Activated CD8-positive, alpha-beta T cell treated with anti-CD3 and anti-CD28 coated beads, Interleukin-2, amount 10 ng/mL, durations not matched to agents 7 days and 5 days (primary cell): ENCODE measurements around the gene LAMTOR1. TPM values are rescaled to one million over a fixed set of nuclear protein-coding genes. Genes with fewer than 3 reads are reported as not detected.

Experiments
- ATAC-seq: fragments of 150-1000 bp; cut with Tn5 transposase; one replicate; pipeline ENCODE4 v1.10.0; 2021; ENCODE audit warnings: moderate library complexity
- CTCF ChIA-PET: fragments of 350-600 bp; sonication (Branson Sonifier 250); formaldehyde crosslinking; loops from one replicate; lab custom pipeline; 2021; ENCODE audit warnings: antibody characterized with exemption; lab: Charles Lee
- POLR2A ChIA-PET: fragments of 350-600 bp; sonication (Branson Sonifier 250); formaldehyde crosslinking; loops from one replicate; lab custom pipeline; 2021; ENCODE audit warnings: antibody characterized with exemption; lab: Charles Lee
- DNase-seq: peaks from one replicate; pipeline ENCODE4 v3.0.0-alpha.2; 2020
- H3K27ac Mint-ChIP-seq: one replicate; pipeline ENCODE4 v1.8.0; 2021; ENCODE audit warnings: mild to moderate bottlenecking, mixed read lengths
- H3K27me3 Mint-ChIP-seq: one replicate; pipeline ENCODE4 v1.8.0; 2021; ENCODE audit warnings: low read depth, mixed read lengths
- H3K36me3 Mint-ChIP-seq: one replicate; pipeline ENCODE4 v1.8.0; 2021; ENCODE audit warnings: low read depth, mixed read lengths
- H3K4me1 Mint-ChIP-seq: one replicate; pipeline ENCODE4 v1.8.0; 2021; ENCODE audit warnings: low read depth, mixed read lengths
- H3K4me3 Mint-ChIP-seq: one replicate; pipeline ENCODE4 v1.8.0; 2021; ENCODE audit warnings: mild to moderate bottlenecking, mixed read lengths
- H3K9me3 Mint-ChIP-seq: one replicate; pipeline ENCODE4 v1.8.0; 2022; ENCODE audit warnings: mixed read lengths; ENCODE audit not compliant: insufficient read depth
- total RNA-seq, 2 experiments: library from RNA; stranded (reverse); gene quantifications; one replicate each; pipeline ENCODE4 v1.2.3, GENCODE V29; 2021

LAMTOR1 gene
- total RNA-seq, 2 experiments from 2014 or later, result 72.7 to 77.0 TPM

- peaks cover 38% of the 10 kb centered on the region for H3K4me1 Mint-ChIP-seq
- ATAC-seq (no peak), DNase-seq (no peak)
- H3K27ac Mint-ChIP-seq, result peak overlapping the region; percentile 87
- ChIA-PET POLR2A (interaction anchor here (0.9 to 5.4 kb wide), 2 partner anchors 10 to 62 kb away, joined by 3 to 45 read pairs; partner anchors contain the start of gene ANAPC15), CTCF (interaction anchor here (0.6 to 4.5 kb wide), 9 partner anchors 9 to 328 kb away, joined by 3 to 48 read pairs (median 3); partner anchors contain the start of gene ANAPC15)
- peak overlapping the region; percentile 96 for H3K4me3 Mint-ChIP-seq
- H3K9me3 Mint-ChIP-seq, result no peaks in the 10 kb centered on the region
- H3K36me3 Mint-ChIP-seq, result peaks cover 41% of the 10 kb centered on the region
- H3K27me3 Mint-ChIP-seq, result no peaks in the 10 kb centered on the region
Observed at GRCh38 chr11:72102162-72102561, 935 bp downstream of the LAMTOR1 start.

- no peaks in the 10 kb centered on the region for H3K27me3 Mint-ChIP-seq
- ChIA-PET CTCF (interaction anchor here (0.6 to 4.5 kb wide), 8 partner anchors 10 to 334 kb away, joined by 3 to 48 read pairs (median 8); partner anchors contain the start of genes ANAPC15 and CLPB), POLR2A (interaction anchor here (1.4 to 5.4 kb wide), 4 partner anchors 10 to 77 kb away, joined by 3 to 45 read pairs (median 9); partner anchors contain the start of genes ANAPC15 and LRRC51)
- H3K36me3 Mint-ChIP-seq, result peaks cover 46% of the 10 kb centered on the region
- no peaks in the 10 kb centered on the region for H3K9me3 Mint-ChIP-seq
- no peak overlapping the region for H3K4me3 Mint-ChIP-seq
- ATAC-seq, result no peak
- H3K4me1 Mint-ChIP-seq, result peaks cover 38% of the 10 kb centered on the region
- H3K27ac Mint-ChIP-seq, result peak overlapping the region; percentile 69
- no peak for DNase-seq
Observed at GRCh38 chr11:72100462-72100861, 2.6 kb downstream of the LAMTOR1 start.

GRCh38 chr11:72100009-72100408, 3.1 kb downstream of the LAMTOR1 start:
- CTCF ChIA-PET, result interaction anchor here (1.4 to 4.5 kb wide), 7 partner anchors 9 to 331 kb away, joined by 3 to 48 read pairs (median 9); no protein-coding TSS in a partner anchor
- Mint-ChIP-seq H3K27me3 (no peaks in the 10 kb centered on the region), H3K27ac (peak overlapping the region; percentile 69), H3K9me3 (no peaks in the 10 kb centered on the region), H3K36me3 (peaks cover 50% of the 10 kb centered on the region), H3K4me1 (peaks cover 38% of the 10 kb centered on the region), H3K4me3 (no peak overlapping the region)
- POLR2A ChIA-PET, result interaction anchor here (0.6 to 5.4 kb wide), 7 partner anchors 10 to 108 kb away, joined by 3 to 45 read pairs (median 5); partner anchors contain the start of genes ANAPC15 and LRRC51
- ATAC-seq (no peak), DNase-seq (no peak)

- H3K4me3 Mint-ChIP-seq, result no peak overlapping the region
Observed at GRCh38 chr11:72098741-72099140, 4.4 kb downstream of the LAMTOR1 start.

GRCh38 chr11:72091292-72091691, 11.8 kb downstream of the LAMTOR1 start:
- Mint-ChIP-seq H3K9me3 (no peaks in the 10 kb centered on the region), H3K27ac (peak overlapping the region; percentile 43), H3K27me3 (no peaks in the 10 kb centered on the region), H3K36me3 (peaks cover 14% of the 10 kb centered on the region), H3K4me3 (no peak overlapping the region), H3K4me1 (peaks cover 3% of the 10 kb centered on the region)
- DNase-seq, result peak; percentile 76
- ChIA-PET CTCF (interaction anchor here (0.6 to 8.3 kb wide), 21 partner anchors 9 to 380 kb away, joined by 3 to 163 read pairs (median 6); partner anchors contain the start of genes IL18BP, LAMTOR1, TOMT and XNDC1N), POLR2A (interaction anchor here (0.9 to 1.9 kb wide), 4 partner anchors 9 to 21 kb away, joined by 3 to 8 read pairs (median 4); partner anchors contain the start of gene ANAPC15)
- peak; percentile 87 for ATAC-seq

More at GRCh38 chr11:72098741-72099140, 4.4 kb downstream of the LAMTOR1 start:
- Mint-ChIP-seq H3K27ac (no peak overlapping the region), H3K9me3 (no peaks in the 10 kb centered on the region), H3K4me1 (peaks cover 30% of the 10 kb centered on the region), H3K27me3 (no peaks in the 10 kb centered on the region), H3K36me3 (peaks cover 57% of the 10 kb centered on the region)
- CTCF ChIA-PET, result interaction anchor here (1.5 to 4.5 kb wide), 5 partner anchors 8 to 122 kb away, joined by 3 to 48 read pairs (median 9); no protein-coding TSS in a partner anchor
- POLR2A ChIA-PET, result interaction anchor here (0.8 to 5.4 kb wide), 6 partner anchors 8 to 77 kb away, joined by 3 to 45 read pairs (median 6); partner anchors contain the start of genes ANAPC15 and LRRC51
- ATAC-seq (no peak), DNase-seq (no peak)

- H3K4me3 Mint-ChIP-seq, result no peak overlapping the region
- ChIA-PET CTCF (interaction anchor here (2.5 to 5.4 kb wide), 2 partner anchors 62 to 111 kb away, joined by 7 to 45 read pairs; no protein-coding TSS in a partner anchor), POLR2A (interaction anchor here (0.6 kb wide), 1 partner anchor 291 kb away, joined by 3 read pairs; no protein-coding TSS in a partner anchor)
- H3K9me3 Mint-ChIP-seq, result no peaks in the 10 kb centered on the region
- H3K27ac Mint-ChIP-seq, result no peak overlapping the region
- DNase-seq, result no peak
- ATAC-seq, result no peak
- H3K27me3 Mint-ChIP-seq, result no peaks in the 10 kb centered on the region
- peaks cover 9% of the 10 kb centered on the region for H3K36me3 Mint-ChIP-seq
- peaks cover 10% of the 10 kb centered on the region for H3K4me1 Mint-ChIP-seq
Observed at GRCh38 chr11:72088076-72088808, 14.9 kb downstream of the LAMTOR1 start.

- H3K36me3 Mint-ChIP-seq, result peaks cover 9% of the 10 kb centered on the region
- POLR2A ChIA-PET, result interaction anchor here (0.7 to 1.1 kb wide), 3 partner anchors 11 to 27 kb away, joined by 3 to 5 read pairs (median 3); partner anchors contain the start of gene ANAPC15
- ATAC-seq (no peak), DNase-seq (no peak)
- H3K27me3 Mint-ChIP-seq, result no peaks in the 10 kb centered on the region
- CTCF ChIA-PET, result interaction anchor here (0.9 to 5.4 kb wide), 8 partner anchors 9 to 345 kb away, joined by 3 to 45 read pairs (median 8); partner anchors contain the start of gene LAMTOR1
- H3K9me3 Mint-ChIP-seq, result no peaks in the 10 kb centered on the region
- H3K4me3 Mint-ChIP-seq, result no peak overlapping the region
- H3K4me1 Mint-ChIP-seq, result peaks cover 24% of the 10 kb centered on the region
- peak overlapping the region; percentile 1 for H3K27ac Mint-ChIP-seq
Observed at GRCh38 chr11:72085621-72086351, 17.3 kb downstream of the LAMTOR1 start.

- Mint-ChIP-seq H3K27ac (no peak overlapping the region), H3K36me3 (peaks cover 9% of the 10 kb centered on the region), H3K4me1 (peaks cover 27% of the 10 kb centered on the region), H3K9me3 (no peaks in the 10 kb centered on the region), H3K27me3 (no peaks in the 10 kb centered on the region), H3K4me3 (no peak overlapping the region)
- no peak for DNase-seq
- ChIA-PET POLR2A (interaction anchor here (0.9 to 1.0 kb wide), 2 partner anchors 23 to 27 kb away, joined by 3 read pairs; partner anchors contain the start of gene ANAPC15), CTCF (interaction anchor here (0.9 to 5.4 kb wide), 7 partner anchors 8 to 346 kb away, joined by 3 to 45 read pairs (median 5); no protein-coding TSS in a partner anchor)
- ATAC-seq, result no peak
Observed at GRCh38 chr11:72084965-72085364, 18.1 kb downstream of the LAMTOR1 start.

- Mint-ChIP-seq H3K4me3 (no peak overlapping the region), H3K36me3 (peaks cover 12% of the 10 kb centered on the region), H3K27ac (no peak overlapping the region), H3K4me1 (peaks cover 27% of the 10 kb centered on the region), H3K27me3 (no peaks in the 10 kb centered on the region), H3K9me3 (no peaks in the 10 kb centered on the region)
- CTCF ChIA-PET, result interaction anchor here (1.3 to 5.4 kb wide), 3 partner anchors 9 to 58 kb away, joined by 4 to 45 read pairs (median 5); no protein-coding TSS in a partner anchor
- ATAC-seq, result no peak
- POLR2A ChIA-PET, result no interaction called here
- no peak for DNase-seq
Observed at GRCh38 chr11:72084076-72084475, 19.0 kb downstream of the LAMTOR1 start.

- POLR2A ChIA-PET, result no interaction called here
- peaks cover 17% of the 10 kb centered on the region for H3K36me3 Mint-ChIP-seq
- DNase-seq, result no peak
- CTCF ChIA-PET, result interaction anchor here (1.3 to 5.4 kb wide), 2 partner anchors 9 to 57 kb away, joined by 4 to 45 read pairs; no protein-coding TSS in a partner anchor
- H3K27me3 Mint-ChIP-seq, result no peaks in the 10 kb centered on the region
- no peaks in the 10 kb centered on the region for H3K9me3 Mint-ChIP-seq
- no peak overlapping the region for H3K27ac Mint-ChIP-seq
- peaks cover 34% of the 10 kb centered on the region for H3K4me1 Mint-ChIP-seq
- ATAC-seq, result no peak
- no peak overlapping the region for H3K4me3 Mint-ChIP-seq
Observed at GRCh38 chr11:72083414-72083813, 19.7 kb downstream of the LAMTOR1 start.
